Transverse colon (tissue), 4 donors: ENCODE data around the gene GRM8.
"Not testable (repeated sequence)": the region's sequence is repeated elsewhere in the genome, so short reads cannot be mapped to it uniquely, and the experiment has no call there.

Experiments used
- POLR2A ChIP-seq: fragments of 450-650 bp; IDR thresholded peaks from one replicate; pipeline ENCODE4 v1.6.1; 2016; ENCODE audit warnings: antibody characterized with exemption, mild to moderate bottlenecking, moderate library complexity
- POLR2AphosphoS5 ChIP-seq, 3 donors: sonication (generic); formaldehyde crosslinking; IDR thresholded peaks; one replicate each; pipeline ENCODE4 v1.6.1; 2016; ENCODE audit warnings: antibody characterized with exemption in 3 of 3
- TF ChIP-seq, protein P1 (sequence below), 5 experiments: fragments of 200-600 bp in 3 of 5; fragments of 450-650 bp in 2 of 5; sonication (generic) in 3 of 5; IDR thresholded peaks; 1 replicate in 2 of 5; 2 replicates in 3 of 5; pipeline ENCODE4 v1.5.1; 2016 to 2017; ENCODE audit warnings: antibody characterized with exemption in 5 of 5, inconsistent platforms in 3 of 5, mild to moderate bottlenecking in 2 of 5, moderate library complexity in 1 of 5

DNA sequence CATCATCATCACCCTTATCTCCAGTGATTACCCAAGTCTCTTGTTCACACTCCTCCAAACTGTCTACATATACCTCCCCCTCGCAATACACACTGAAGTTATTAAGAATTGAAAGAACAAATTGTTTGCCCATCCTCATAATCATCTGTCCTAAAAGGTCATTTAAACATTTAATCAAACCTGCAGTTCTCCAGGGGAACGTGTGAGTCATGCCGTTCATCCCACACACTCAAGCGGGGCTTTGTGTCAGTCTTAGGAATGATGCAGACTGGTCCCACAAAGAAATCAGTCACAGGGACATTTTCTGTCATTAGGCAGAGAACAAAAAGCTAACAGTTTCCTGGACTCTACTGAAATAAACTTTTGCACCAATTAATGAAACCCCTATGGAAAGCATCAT is 365.2 kb downstream of the GRM8 start:
- TF ChIP-seq, protein P1, sequence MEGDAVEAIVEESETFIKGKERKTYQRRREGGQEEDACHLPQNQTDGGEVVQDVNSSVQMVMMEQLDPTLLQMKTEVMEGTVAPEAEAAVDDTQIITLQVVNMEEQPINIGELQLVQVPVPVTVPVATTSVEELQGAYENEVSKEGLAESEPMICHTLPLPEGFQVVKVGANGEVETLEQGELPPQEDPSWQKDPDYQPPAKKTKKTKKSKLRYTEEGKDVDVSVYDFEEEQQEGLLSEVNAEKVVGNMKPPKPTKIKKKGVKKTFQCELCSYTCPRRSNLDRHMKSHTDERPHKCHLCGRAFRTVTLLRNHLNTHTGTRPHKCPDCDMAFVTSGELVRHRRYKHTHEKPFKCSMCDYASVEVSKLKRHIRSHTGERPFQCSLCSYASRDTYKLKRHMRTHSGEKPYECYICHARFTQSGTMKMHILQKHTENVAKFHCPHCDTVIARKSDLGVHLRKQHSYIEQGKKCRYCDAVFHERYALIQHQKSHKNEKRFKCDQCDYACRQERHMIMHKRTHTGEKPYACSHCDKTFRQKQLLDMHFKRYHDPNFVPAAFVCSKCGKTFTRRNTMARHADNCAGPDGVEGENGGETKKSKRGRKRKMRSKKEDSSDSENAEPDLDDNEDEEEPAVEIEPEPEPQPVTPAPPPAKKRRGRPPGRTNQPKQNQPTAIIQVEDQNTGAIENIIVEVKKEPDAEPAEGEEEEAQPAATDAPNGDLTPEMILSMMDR (IDR thresholded peaks at IDR 0.05): not testable (repeated sequence)
- not testable (repeated sequence) for TF ChIP-seq POLR2A; POLR2AphosphoS5 (IDR thresholded peaks at IDR 0.05)
